MM.1S (cell line): Measurements from ENCODE around the gene INSRR.

Experiments used
- DNase-seq: peaks from one replicate; pipeline ENCODE4 v3.0.0-alpha.2; 2015
- H2AFZ ChIP-seq: fragments of 300-600 bp; sonication (generic); 2 replicates; pipeline ENCODE4 v1.6.0; 2016; ENCODE audit warnings: antibody characterized with exemption, low read length
- H3F3A ChIP-seq: fragments of 300-600 bp; sonication (generic); 2 replicates; pipeline ENCODE4 v1.6.1; 2016; ENCODE audit warnings: mild to moderate bottlenecking, antibody characterized with exemption, low read length, moderate library complexity, mixed read lengths; ENCODE audit not compliant: insufficient read depth
- H3K27ac ChIP-seq: fragments of 300-600 bp; sonication (generic); 2 replicates; pipeline ENCODE4 v1.5.1; 2016; ENCODE audit warnings: mild to moderate bottlenecking, low read length
- H3K27me3 ChIP-seq: fragments of 300-600 bp; sonication (generic); replicated peaks from 2 replicates; pipeline ENCODE4 v1.6.0; 2016; ENCODE audit warnings: low read length; ENCODE audit not compliant: insufficient read depth
- H3K36me3 ChIP-seq: fragments of 300-600 bp; sonication (generic); replicated peaks from 2 replicates; pipeline ENCODE4 v1.6.1; 2016; ENCODE audit warnings: mild to moderate bottlenecking, low read length, mixed read lengths; ENCODE audit not compliant: insufficient read depth
- H3K4me1 ChIP-seq: fragments of 300-600 bp; sonication (generic); 2 replicates; pipeline ENCODE4 v1.6.1; 2016; ENCODE audit warnings: low read length, mixed read lengths
- H3K4me2 ChIP-seq: fragments of 300-600 bp; sonication (generic); 2 replicates; pipeline ENCODE4 v1.6.0; 2016; ENCODE audit warnings: low read depth, low read length
- H3K4me3 ChIP-seq: fragments of 300-600 bp; sonication (generic); 2 replicates; pipeline ENCODE4 v1.5.1; 2016; ENCODE audit warnings: low read length, mixed read lengths
- H3K79me2 ChIP-seq: fragments of 300-600 bp; sonication (generic); 2 replicates; pipeline ENCODE4 v1.6.1; 2016; ENCODE audit warnings: mixed run types, low read length, mixed read lengths
- H3K9ac ChIP-seq: fragments of 300-600 bp; sonication (generic); 2 replicates; pipeline ENCODE4 v1.6.1; 2016; ENCODE audit warnings: low read length, mixed read lengths
- H3K9me2 ChIP-seq: fragments of 300-600 bp; sonication (generic); replicated peaks from 2 replicates; pipeline ENCODE4 v1.6.1; 2016; ENCODE audit warnings: mild to moderate bottlenecking, low read length, mixed read lengths; ENCODE audit not compliant: insufficient read depth
- H3K9me3 ChIP-seq: fragments of 300-600 bp; sonication (generic); replicated peaks from 2 replicates; pipeline ENCODE4 v1.6.1; 2016; ENCODE audit warnings: mild to moderate bottlenecking, low read length, mixed read lengths; ENCODE audit not compliant: insufficient read depth
- H4K20me1 ChIP-seq: fragments of 300-600 bp; sonication (generic); 2 replicates; pipeline ENCODE4 v1.6.1; 2016; ENCODE audit warnings: mild to moderate bottlenecking, low read length, moderate library complexity, mixed read lengths; ENCODE audit not compliant: insufficient read depth
- EZH2 ChIP-seq: fragments of 300-600 bp; sonication (generic); optimal IDR thresholded peaks from 2 replicates; pipeline ENCODE3; 2017; ENCODE audit warnings: low read depth, mild to moderate bottlenecking, antibody characterized with exemption, low read length, mixed read lengths
- EZH2phosphoT487 ChIP-seq: fragments of 300-600 bp; sonication (generic); IDR thresholded peaks from 2 replicates; pipeline ENCODE4 v1.6.1; 2018; ENCODE audit warnings: antibody characterized with exemption, low read length
- TF ChIP-seq, protein P1 (sequence below): fragments of 300-600 bp; sonication (generic); IDR thresholded peaks from 2 replicates; pipeline ENCODE4 v1.5.1; 2016; ENCODE audit warnings: antibody characterized with exemption, low read length, mixed read lengths

Gene INSRR

DNA sequence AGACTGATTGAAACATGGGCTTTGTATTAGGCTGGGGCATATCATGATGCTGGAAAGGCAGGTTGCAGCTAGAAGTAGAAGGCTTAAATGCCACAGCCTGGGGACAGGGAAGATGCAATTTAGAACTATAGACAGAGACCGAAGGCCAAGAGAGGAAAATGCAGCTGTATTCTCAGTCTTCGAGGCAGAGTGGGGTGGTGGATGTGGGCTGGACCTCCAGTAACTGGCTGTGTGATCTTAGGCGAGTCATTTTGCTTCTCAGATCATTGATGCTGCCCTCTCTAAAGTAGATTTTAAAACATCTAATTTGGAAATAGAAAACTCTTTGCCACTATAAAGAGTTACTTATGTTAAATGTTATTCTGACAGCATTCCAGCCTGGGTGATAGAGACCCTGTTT, 24.6 kb downstream of the INSRR start:
- no peaks in the 10 kb centered on the region for H3K4me1 ChIP-seq
- H3K4me3 ChIP-seq = no peak overlapping the region
- no peaks in the 10 kb centered on the region for H3K79me2 ChIP-seq
- DNase-seq = no peak
- no peaks in the 10 kb centered on the region for H4K20me1 ChIP-seq
- H3K27me3 ChIP-seq = peaks cover 23% of the 10 kb centered on the region; the same call in 1 of the 2 replicates
- no peaks in the 10 kb centered on the region for H3K9me2 ChIP-seq
- no peaks in the 10 kb centered on the region for H3K36me3 ChIP-seq
- no peak overlapping the region for H3K9ac ChIP-seq
- H3K9me3 ChIP-seq = no peaks in the 10 kb centered on the region
- no peak overlapping the region for H3K4me2 ChIP-seq
- no peak overlapping the region for H3K27ac ChIP-seq
- no peak for TF ChIP-seq EZH2
- TF ChIP-seq, protein P1, sequence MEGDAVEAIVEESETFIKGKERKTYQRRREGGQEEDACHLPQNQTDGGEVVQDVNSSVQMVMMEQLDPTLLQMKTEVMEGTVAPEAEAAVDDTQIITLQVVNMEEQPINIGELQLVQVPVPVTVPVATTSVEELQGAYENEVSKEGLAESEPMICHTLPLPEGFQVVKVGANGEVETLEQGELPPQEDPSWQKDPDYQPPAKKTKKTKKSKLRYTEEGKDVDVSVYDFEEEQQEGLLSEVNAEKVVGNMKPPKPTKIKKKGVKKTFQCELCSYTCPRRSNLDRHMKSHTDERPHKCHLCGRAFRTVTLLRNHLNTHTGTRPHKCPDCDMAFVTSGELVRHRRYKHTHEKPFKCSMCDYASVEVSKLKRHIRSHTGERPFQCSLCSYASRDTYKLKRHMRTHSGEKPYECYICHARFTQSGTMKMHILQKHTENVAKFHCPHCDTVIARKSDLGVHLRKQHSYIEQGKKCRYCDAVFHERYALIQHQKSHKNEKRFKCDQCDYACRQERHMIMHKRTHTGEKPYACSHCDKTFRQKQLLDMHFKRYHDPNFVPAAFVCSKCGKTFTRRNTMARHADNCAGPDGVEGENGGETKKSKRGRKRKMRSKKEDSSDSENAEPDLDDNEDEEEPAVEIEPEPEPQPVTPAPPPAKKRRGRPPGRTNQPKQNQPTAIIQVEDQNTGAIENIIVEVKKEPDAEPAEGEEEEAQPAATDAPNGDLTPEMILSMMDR = no peak
- TF ChIP-seq EZH2phosphoT487 = no peak
- no peak overlapping the region for H2AFZ ChIP-seq
- no peaks in the 10 kb centered on the region for H3F3A ChIP-seq

DNA sequence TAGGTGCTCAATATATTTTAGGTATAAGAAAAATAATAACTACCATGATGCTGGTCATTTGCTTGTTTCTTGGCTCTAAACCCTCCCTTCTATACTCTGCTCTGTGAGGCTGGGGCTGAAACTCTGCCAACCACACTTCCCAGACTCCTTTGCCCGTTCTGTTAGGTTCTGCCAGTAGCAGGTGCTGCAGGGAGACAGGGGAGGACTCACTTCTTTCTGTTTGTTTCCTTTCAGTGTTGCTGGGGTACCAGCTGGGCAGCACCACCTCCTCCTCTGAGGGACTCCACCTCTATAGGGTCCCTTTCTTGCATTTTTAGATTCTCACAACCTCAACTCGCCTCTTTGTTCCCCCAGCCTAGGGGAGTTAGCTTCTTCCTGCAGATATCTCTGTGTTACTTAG, 25.3 kb downstream of the INSRR start:
- TF ChIP-seq EZH2phosphoT487 (no peak), EZH2 (no peak)
- TF ChIP-seq, protein P1 = peak; percentile 14; the same call in 1 of the 2 replicates
- H3K9me2 ChIP-seq = no peaks in the 10 kb centered on the region
- no peaks in the 10 kb centered on the region for H3K4me1 ChIP-seq
- H3K79me2 ChIP-seq = no peaks in the 10 kb centered on the region
- H3K9me3 ChIP-seq = no peaks in the 10 kb centered on the region
- H3K4me3 ChIP-seq = no peak overlapping the region
- peaks cover 21% of the 10 kb centered on the region; the same call in 1 of the 2 replicates for H3K27me3 ChIP-seq
- H3K9ac ChIP-seq = no peak overlapping the region
- no peak overlapping the region for H3K4me2 ChIP-seq
- H4K20me1 ChIP-seq = no peaks in the 10 kb centered on the region
- H2AFZ ChIP-seq = no peak overlapping the region
- no peak overlapping the region for H3K27ac ChIP-seq
- H3K36me3 ChIP-seq = no peaks in the 10 kb centered on the region
- peak; percentile 30 for DNase-seq
- H3F3A ChIP-seq = no peaks in the 10 kb centered on the region

DNA sequence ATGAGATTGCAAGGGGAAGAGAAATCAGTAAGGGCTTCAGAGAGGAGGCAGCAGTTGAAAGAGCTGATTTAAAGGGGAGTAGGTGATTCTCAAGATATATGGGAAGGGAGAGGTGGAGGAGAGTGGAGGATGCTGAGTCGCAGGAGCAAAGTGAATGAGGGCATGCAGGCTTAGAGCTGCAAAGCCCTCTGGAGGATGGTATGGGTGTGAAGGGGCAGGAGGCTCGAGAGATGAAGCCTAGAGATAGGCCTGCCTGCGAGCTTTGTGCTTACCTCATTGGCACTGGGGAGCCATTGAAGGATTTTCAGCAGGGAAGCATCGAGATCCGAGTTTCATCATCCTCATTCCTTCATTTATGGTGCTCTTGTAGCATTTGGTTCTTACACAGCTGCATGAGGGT, 26.5 kb downstream of the INSRR start:
- Histone ChIP-seq H3K27ac (no peak overlapping the region), H3K27me3 (peaks cover 21% of the 10 kb centered on the region; the same call in 1 of the 2 replicates)

More for the DNA sequence above, 26.5 kb downstream of the INSRR start:
- no peaks in the 10 kb centered on the region for H3K4me1 ChIP-seq
- H3K4me2 ChIP-seq = no peak overlapping the region
- H2AFZ ChIP-seq = no peak overlapping the region
- H3K9ac ChIP-seq = no peak overlapping the region
- H3K79me2 ChIP-seq = no peaks in the 10 kb centered on the region
- no peaks in the 10 kb centered on the region for H4K20me1 ChIP-seq
- no peaks in the 10 kb centered on the region for H3K9me3 ChIP-seq
- H3K4me3 ChIP-seq = no peak overlapping the region
- H3K9me2 ChIP-seq = no peaks in the 10 kb centered on the region
- TF ChIP-seq, protein P1 = no peak
- TF ChIP-seq EZH2phosphoT487 (no peak), EZH2 (no peak)
- no peaks in the 10 kb centered on the region for H3K36me3 ChIP-seq
- no peak for DNase-seq
- H3F3A ChIP-seq = no peaks in the 10 kb centered on the region
